ENCODE measurements around the gene GNA15. TPM values are rescaled to one million over a fixed set of nuclear protein-coding genes. Genes with fewer than 3 reads are reported as not detected.

Gene GNA15
- total and polyA plus RNA-seq, 7 donors: 0.55 to 6.0 (median 4.6) TPM

GRCh38 chr19:3114811-3115210 lies 21.0 kb upstream of the GNA15 start:
- Histone ChIP-seq H3K4me3 (no peak overlapping the region), H3K4me1 (peaks cover 0 to 17% (median 4%) of the 10 kb centered on the region in 4 donors), H3K36me3 (peaks cover 6 to 75% (median 24%) of the 10 kb centered on the region in 4 donors), H3K27ac (no peak overlapping the region), H3K27me3 (no peaks in the 10 kb centered on the region), H3K9me3 (no peaks in the 10 kb centered on the region)
- WGBS, 2 donors: 95% methylated on average over 29 of the region's 29 CpGs
- no peak for TF ChIP-seq POLR2AphosphoS5 (IDR thresholded peaks at IDR 0.05)
- no peak for TF ChIP-seq POLR2A (IDR thresholded peaks at IDR 0.05)
- TF ChIP-seq EP300 (IDR thresholded peaks at IDR 0.05): no peak
- TF ChIP-seq CTCF (IDR thresholded peaks at IDR 0.05): no peak
- intact Hi-C loops (cut with DNase I): no loop called here
- no peak for DNase-seq

GRCh38 chr19:3115411-3115810 lies 20.4 kb upstream of the GNA15 start:
- H3K27me3 ChIP-seq: no peaks in the 10 kb centered on the region
- peaks cover 0 to 17% (median 4%) of the 10 kb centered on the region in 4 donors for H3K4me1 ChIP-seq
- intact Hi-C loops (cut with DNase I): no loop called here
- H3K9me3 ChIP-seq: no peaks in the 10 kb centered on the region
- H3K36me3 ChIP-seq: peaks cover 8 to 76% (median 24%) of the 10 kb centered on the region in 4 donors
- no peak for DNase-seq
- H3K4me3 ChIP-seq: no peak overlapping the region
- WGBS, 2 donors: 88% methylated on average over 12 of the region's 12 CpGs
- no peak for TF ChIP-seq POLR2A (IDR thresholded peaks at IDR 0.05)
- TF ChIP-seq POLR2AphosphoS5 (IDR thresholded peaks at IDR 0.05): no peak
- no peak for TF ChIP-seq CTCF (IDR thresholded peaks at IDR 0.05)
- TF ChIP-seq EP300 (IDR thresholded peaks at IDR 0.05): no peak
- peak overlapping the region in 1 of 4 donors; percentile 71 for H3K27ac ChIP-seq

GRCh38 chr19:3115916-3116602 lies 19.8 kb upstream of the GNA15 start:
- no peak for DNase-seq
- no peaks in the 10 kb centered on the region for H3K9me3 ChIP-seq

GRCh38 chr19:3116621-3117020 lies 19.2 kb upstream of the GNA15 start:
- DNase-seq: no peak
- H3K4me1 ChIP-seq: peaks cover 0 to 17% (median 4%) of the 10 kb centered on the region in 4 donors
- TF ChIP-seq EP300 (IDR thresholded peaks at IDR 0.05): no peak
- no peak for TF ChIP-seq POLR2A (IDR thresholded peaks at IDR 0.05)
- peak overlapping the region in 3 of 4 donors; percentile 29 to 71 (median 31) for H3K27ac ChIP-seq
- no peaks in the 10 kb centered on the region for H3K27me3 ChIP-seq
- H3K9me3 ChIP-seq: no peaks in the 10 kb centered on the region
- intact Hi-C loops (cut with DNase I): no loop called here
- peaks cover 8 to 76% (median 30%) of the 10 kb centered on the region in 4 donors for H3K36me3 ChIP-seq
- 87 to 92% methylated on average over 21 of the region's 21 CpGs for WGBS, 2 donors
- H3K4me3 ChIP-seq: no peak overlapping the region

More at GRCh38 chr19:3115916-3116602, 19.8 kb upstream of the GNA15 start:
- no peak overlapping the region for H3K4me3 ChIP-seq
- 90 to 93% methylated on average over 24 of the region's 24 CpGs for WGBS, 2 donors
- TF ChIP-seq EP300 (IDR thresholded peaks at IDR 0.05): no peak
- TF ChIP-seq POLR2A (IDR thresholded peaks at IDR 0.05): no peak
- no peak for TF ChIP-seq POLR2AphosphoS5 (IDR thresholded peaks at IDR 0.05)
- no peak for TF ChIP-seq CTCF (IDR thresholded peaks at IDR 0.05)
- peak overlapping the region in 3 of 4 donors; percentile 31 to 71 (median 37) for H3K27ac ChIP-seq
- H3K36me3 ChIP-seq: peaks cover 8 to 76% (median 26%) of the 10 kb centered on the region in 4 donors
- H3K27me3 ChIP-seq: no peaks in the 10 kb centered on the region
- intact Hi-C loops (cut with DNase I): no loop called here
- H3K4me1 ChIP-seq: peaks cover 0 to 17% (median 4%) of the 10 kb centered on the region in 4 donors

- intact Hi-C loops (cut with DNase I): no loop called here
- TF ChIP-seq EP300 (IDR thresholded peaks at IDR 0.05) (no peak), CTCF (IDR thresholded peaks at IDR 0.05) (no peak), POLR2AphosphoS5 (IDR thresholded peaks at IDR 0.05) (no peak), POLR2A (IDR thresholded peaks at IDR 0.05) (no peak)
- no peak overlapping the region for H3K4me3 ChIP-seq
- H3K4me1 ChIP-seq: peaks cover 0 to 17% (median 4%) of the 10 kb centered on the region in 4 donors
- DNase-seq: no peak
- H3K9me3 ChIP-seq: no peaks in the 10 kb centered on the region
- H3K27me3 ChIP-seq: no peaks in the 10 kb centered on the region
- no peak overlapping the region for H3K27ac ChIP-seq
- H3K36me3 ChIP-seq: peaks cover 8 to 85% (median 34%) of the 10 kb centered on the region in 4 donors
- 93 to 94% methylated on average over 20 of the region's 20 CpGs for WGBS, 2 donors
Observed at GRCh38 chr19:3117716-3118115, 18.1 kb upstream of the GNA15 start.

Data from sigmoid colon (tissue), 7 donors.